H1 (cell line): ENCODE data around the gene KLHL14. TPM values are rescaled to one million over a fixed set of nuclear protein-coding genes. Genes with fewer than 3 reads are reported as not detected.

ENCODE experiments used
- POLR2A ChIP-seq, 2 experiments: IDR thresholded peaks; 1 replicate in 1 of 2; 2 replicates in 1 of 2; pipeline ENCODE4 v1.6.1; 2011; ENCODE audit warnings: low read depth in 2 of 2, low read length in 2 of 2, mild to moderate bottlenecking in 2 of 2; ENCODE audit errors: control extremely low read depth in 1 of 2
- SIN3A ChIP-seq, 2 experiments: IDR thresholded peaks in 1 of 2; conservative IDR thresholded peaks in 1 of 2; 2 replicates each; pipeline ENCODE4 v1.6.1; 2011 to 2012; ENCODE audit warnings: low read length in 2 of 2, improper control_type of control experiment in 1 of 2, low read depth in 1 of 2, mild to moderate bottlenecking in 1 of 2
- SP4 ChIP-seq: IDR thresholded peaks from 2 replicates; pipeline ENCODE4 v1.6.1; 2012; ENCODE audit warnings: low read length, inconsistent platforms
- polyA plus RNA-seq, 7 experiments: library from polyadenylated mRNA; depleted of rRNA in 3 of 7; stranded (reverse) in 5 of 7; unstranded in 2 of 7; fragments of >200 nt in 5 of 7; fragments of 200-250 nt in 2 of 7; gene quantifications; 1 replicate in 5 of 7; 2 replicates in 1 of 7; 4 replicates in 1 of 7; pipeline versions ENCODE4 v1.2.1 to v1.2.3, GENCODE V29; 2011 to 2013; ENCODE audit warnings: missing spikeins in 2 of 7, mixed read lengths in 2 of 7
- total RNA-seq: library from RNA; stranded (reverse); fragmentation: NEBNext Ultra II Directional; extraction: Animal tissue kit (Norgen Biotek cat#: 25700); gene quantifications from 2 replicates; pipeline ENCODE4 v1.2.1, GENCODE V29; 2021

Gene KLHL14
- total and polyA plus RNA-seq, 2 of the 8 experiments (the other 6 are each of a cell fraction or from before 2014, with no cell fraction given) = 1.1 to 1.2 TPM

GRCh38 chr18:32771169-32771751 is 1.6 kb downstream of the KLHL14 start (continued):
- no peak for TF ChIP-seq POLR2A (IDR thresholded peaks at IDR 0.05; ENCODE audit: control extremely low read depth in 1 of 2, low read depth in 2 of 2, low read length in 2 of 2)
- TF ChIP-seq SP4 = no peak
- TF ChIP-seq SIN3A (conservative IDR thresholded peaks at IDR 0.05 in 1 of 2, IDR thresholded peaks at IDR 0.05 in 1 of 2; ENCODE audit: low read depth in 1 of 2, low read length in 2 of 2) = no peak
